Stimulated activated naive CD4-positive, alpha-beta T cell (primary cell): ENCODE measurements around the gene PHF21B.

Source experiments
- DNase-seq, 6 experiments: peaks; one replicate each; lab custom pipeline; 2025; lab: John Stamatoyannopoulos, UW

PHF21B gene

DNA sequence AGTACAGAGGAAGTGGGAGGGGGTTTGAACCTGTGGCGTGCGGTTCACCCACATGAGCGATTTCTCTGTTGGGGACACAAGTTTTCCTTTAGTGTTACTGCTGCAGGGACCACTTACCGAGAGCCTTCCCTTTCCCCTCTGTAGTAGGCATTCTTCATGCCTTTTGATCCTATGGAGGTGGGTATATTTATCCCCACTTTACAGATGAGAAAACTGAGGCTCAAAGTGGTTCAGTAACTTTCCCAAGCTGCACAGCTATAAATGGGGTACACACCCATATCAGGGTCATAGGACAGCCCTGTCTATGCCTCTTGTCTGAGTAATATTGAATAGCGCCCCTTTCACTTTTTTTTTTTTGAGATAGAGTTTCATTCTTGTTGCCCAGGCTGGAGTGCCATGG, 3.3 kb upstream of the PHF21B start:
- no peak for DNase-seq

DNA sequence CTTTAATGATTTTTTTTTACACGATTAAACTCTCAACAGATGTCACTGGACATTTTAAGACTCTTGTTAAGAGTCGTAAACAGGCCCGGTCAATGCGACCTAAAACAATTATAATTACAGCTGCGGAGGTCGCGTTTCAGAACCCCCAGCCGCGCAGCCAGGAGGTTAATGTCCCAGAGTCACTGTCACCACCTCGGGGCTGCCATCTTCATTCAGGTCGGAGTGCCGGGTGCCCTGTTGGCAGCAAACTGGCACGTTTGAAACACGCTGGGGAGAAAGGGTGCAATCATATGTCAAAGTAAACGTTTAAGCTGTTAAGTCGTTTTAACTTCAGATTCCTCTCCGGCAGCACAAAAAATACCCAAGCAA, 711 bp upstream of the PHF21B start:
- no peak for DNase-seq

DNA sequence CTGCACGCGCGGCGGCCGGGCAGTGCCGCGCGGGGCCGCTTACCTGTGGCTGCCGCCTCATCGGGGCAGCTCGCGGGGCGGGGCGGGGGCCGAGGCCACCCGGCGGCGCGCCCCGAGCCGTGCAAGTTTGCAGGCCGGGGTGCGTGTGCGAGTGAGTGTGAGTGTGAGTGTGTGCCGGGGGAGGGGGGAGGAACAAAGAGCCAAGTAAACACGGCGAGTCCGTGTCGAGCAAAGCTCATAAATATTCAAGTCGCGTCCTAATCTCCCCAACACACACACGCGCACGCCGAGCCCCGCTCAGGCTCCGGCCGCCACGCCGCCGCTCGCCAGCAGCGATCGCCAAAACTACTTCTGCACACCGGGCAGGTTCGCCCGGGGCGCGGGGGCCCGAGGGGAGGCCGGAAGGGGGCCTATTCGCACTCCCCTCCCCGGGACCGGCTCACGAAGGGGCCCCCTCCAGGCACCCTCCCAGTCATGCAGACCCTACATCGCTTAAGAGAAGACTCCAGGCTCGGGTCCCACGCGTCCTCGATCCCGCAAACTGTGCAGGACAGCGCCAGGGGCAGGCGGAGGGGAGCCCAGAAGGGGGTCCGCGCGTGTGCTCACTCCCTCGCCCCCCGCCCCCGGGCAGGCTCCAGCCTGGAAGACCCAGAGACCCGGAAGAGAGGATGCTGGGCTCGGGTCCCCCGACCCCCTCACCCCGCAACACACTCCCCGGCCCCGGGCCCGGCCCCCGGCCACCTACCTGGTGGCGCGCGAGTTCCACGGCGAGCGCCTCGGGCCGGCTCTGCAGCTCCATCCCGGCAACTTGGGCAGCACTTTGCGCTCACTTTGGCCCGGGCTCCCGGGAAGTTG, 827 bp downstream of the PHF21B start:
- DNase-seq = no peak

DNA sequence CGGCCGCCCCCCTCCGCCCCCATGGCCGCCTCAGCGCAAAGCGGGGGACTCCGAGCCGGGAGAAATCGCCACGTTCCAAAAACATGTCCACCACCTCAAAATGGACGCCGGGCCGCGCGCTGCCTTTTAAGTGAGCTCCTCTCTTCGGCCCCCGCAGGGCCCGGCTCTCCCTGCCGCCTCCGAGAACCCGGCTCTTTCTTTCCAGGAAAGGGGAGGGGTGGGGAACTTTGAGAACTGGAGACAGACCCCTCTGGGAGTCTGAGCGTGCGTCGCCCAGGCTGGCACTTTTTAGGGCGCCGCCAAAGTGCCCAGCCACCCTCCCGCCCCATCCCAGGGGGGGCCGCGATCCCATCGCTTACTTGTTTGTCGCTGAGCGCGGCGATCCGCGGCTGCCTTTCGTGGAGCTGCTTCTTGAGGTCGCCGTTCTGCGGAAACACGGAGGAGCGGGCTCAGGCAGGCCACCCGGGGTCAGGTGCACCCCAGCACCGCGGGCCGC, 1.6 kb downstream of the PHF21B start:
- DNase-seq = no peak

DNA sequence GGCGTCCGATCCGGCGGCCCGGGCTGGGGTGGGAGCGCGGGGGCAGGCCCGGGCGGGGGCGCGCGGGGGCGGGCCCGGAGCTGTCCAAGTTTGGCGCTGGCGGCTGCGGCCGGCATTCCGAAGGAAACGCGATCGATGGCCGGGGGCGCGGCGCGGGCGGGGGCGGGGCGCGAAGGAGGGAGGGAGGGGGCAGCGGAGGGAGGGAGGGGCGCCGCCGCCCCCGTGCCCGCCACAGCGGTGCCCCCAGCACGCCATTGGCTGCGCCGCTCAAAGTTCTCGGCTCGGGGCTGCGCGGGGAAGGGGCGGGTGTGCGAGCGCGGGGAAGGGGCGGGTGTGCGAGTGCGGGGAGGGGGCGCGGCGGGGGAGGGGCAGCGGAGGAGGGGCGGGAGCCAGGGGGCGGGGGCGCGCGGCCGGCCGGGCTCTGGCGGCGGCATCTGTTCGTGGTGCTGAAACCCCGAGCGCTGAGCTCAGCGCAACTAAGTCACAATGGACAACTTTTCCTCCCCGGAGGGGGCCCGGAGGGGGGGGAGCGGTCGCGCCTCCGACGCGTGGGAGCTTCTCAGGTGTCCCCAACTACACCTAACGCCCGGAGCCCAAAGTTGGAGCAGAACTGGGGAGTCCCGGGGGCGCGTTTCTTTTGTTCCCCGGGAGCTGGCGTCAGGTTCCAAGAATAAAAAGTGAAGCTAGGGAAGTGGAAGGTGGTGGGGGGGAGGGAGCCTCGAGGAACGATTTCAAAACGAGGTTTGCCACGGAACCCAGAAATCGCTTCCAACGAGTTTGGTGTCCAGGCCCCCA, 2.2 kb downstream of the PHF21B start:
- DNase-seq = no peak

DNA sequence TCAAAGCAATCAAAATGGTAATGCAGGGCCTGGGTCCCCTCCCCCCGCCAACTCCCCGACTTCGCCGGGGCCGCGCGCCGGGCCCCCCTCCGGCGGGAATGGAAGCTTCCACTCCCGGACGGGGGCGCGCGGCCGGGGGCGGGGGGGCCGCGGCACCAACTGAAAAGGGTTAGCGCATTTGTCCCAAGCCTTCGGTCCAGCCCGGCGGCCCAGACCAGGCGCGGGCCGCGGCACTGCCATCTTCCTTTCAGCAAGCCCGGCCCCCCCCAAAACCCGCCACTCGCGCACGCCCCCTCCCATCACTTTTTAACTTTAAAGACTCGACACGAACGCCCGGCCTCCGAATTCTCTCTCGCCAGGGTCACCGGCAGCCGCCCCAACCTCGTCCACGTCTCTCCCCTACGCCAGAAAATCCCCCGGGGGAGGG, 2.8 kb downstream of the PHF21B start:
- DNase-seq = no peak

DNA sequence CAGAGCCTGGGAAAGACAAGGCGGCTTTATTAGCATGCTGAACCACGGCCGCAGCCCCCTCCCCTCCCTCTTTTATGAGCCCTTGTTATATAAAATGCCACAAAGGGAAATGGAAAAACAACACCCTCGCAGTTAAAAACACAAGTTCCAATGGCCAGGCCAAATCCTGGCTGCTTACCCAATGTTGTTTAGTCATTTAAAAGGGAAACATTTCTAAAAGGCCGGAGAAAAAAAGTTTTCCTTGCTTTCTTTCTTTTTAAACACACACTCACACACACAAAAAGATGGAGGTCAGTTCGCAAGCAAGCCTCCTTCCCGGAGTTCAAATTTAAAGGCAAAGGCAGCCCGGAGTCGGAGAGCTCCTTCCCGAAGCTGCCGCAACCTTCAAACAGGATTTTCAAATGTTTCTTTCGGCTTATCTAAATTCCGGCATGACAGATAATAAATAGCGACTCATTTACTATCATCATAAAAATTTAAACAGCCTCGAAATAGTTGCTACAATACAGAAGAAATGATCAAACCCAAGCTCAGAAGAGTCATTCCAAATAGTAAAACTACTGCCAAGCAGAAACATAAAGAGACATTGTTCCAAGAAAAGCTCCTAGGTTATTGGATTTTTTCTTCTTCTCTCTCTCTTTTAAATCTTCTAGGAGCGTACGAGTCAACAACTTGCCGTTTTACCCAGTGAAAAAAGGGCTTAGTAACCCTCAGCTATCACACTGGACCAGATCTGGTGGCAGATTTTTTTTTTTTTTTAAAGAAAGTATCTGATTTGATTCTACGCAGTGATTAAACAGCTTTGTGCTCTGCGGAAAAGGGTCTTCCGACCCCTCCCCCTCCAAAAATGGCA, 3.5 kb downstream of the PHF21B start:
- DNase-seq = no peak

DNA sequence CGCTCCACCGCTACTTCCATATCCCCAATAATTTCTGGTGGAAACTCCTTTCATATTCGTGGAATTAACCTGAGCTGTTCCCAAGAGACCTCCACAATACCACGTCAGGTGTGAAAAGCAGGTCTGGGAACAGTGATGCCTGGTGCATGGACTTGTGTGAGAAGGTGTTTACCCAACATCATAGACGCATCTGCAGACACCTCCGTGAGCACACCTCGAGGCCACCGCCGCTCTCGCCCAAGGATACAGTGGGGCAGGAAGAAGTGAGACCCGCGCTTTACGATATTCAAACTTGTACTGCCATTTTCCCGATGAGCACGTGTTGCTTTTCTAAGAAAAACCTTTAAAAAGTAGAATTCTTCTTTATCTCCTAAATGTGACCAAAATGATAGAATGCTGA, 8.2 kb downstream of the PHF21B start:
- no peak for DNase-seq

DNA sequence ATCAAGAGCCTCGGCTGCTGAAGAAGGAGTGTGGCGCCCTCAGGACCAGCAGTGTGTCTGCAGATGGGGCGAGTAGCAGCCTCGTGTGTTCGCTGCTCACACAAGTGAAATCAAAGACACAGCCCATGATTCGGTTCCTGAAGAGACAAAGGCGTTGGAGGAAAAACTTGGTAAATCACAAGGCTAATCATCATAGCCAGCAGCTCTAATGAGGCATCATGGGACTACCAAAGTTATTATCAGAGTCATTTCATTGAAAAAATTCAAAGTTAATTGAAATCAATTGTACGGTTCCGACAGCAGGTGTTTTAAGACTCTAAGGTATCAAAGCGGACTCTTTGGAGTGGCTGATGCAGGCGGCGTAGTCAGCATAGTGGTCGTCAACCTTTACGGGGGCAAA, 9.5 kb downstream of the PHF21B start:
- no peak for DNase-seq

DNA sequence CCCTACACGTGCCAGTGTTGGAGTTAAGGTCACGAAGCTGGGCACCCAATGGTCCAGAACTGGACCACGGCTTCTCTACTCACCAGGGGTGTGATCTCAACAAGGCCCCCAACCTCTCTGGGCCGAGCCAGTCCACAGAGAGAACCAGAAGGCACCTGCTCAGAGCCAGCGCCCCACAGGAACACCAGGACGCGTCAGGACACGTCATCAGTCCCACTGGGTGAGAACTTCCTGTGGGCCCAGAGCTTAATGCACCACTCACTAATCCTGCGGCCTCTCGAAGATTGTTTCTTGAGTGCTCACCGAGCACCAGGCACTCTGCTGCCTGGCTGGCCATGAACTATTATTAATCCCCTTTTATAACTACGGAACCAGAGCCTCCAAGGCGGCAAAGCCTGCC, 10.1 kb downstream of the PHF21B start:
- DNase-seq = no peak

DNA sequence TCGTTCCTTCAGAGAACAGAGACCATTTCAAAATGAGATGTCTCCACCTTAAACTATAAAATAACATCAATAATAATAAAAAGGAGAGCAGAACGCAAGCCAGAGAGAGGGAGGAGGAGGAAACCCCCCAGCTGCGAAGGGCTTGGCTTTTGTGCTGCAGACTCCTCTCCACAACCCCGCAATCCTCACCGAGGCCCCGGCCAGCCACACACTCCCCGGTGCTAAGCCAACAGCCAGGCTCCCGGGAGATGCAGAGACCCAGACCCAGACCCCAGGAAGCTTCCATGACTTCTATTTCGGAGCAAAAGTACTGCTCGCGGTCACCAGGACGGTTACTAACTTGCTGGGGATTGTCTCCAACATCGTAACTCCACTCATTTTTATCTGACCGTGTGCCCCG, 10.6 kb downstream of the PHF21B start:
- no peak for DNase-seq

DNA sequence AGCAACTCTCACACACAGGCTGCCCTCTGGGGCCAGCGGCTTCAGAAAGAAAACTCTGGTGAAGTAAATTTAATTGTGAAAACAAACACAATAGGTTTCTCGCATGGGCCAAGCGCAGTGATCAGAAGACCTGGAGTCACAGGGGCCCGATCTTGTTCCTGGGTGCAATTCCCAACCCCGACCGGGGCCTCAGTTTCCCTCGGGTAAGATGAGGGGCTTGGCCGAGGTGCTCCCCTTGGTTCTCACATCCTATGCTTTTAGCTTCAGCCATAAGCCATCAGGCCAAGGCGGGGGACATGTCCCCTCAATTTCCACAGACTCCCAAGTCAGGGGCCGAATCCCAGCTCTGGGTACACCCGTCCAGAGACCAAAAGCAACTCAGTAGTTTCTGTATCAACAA, 11.5 kb downstream of the PHF21B start:
- DNase-seq = no peak

DNA sequence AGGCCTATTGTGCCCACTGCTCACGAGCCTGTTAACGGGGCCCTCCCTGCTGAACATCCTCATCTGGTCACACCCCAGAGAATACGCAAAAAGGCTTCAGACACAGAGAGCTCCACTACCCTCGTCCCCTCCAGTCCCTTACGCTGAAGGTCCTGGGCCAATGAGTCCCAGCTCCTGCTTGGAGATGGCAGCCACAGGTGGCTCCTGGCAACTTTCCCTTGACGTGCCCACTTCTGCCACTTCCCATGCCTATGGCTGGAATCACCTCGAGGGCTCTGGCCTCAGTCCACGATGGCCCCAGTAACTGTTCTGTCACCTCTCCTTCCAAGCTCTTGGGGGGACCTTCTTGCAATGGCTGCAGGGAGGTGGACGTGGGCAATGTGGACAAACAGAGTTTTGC, 12.7 kb downstream of the PHF21B start:
- DNase-seq = no peak

DNA sequence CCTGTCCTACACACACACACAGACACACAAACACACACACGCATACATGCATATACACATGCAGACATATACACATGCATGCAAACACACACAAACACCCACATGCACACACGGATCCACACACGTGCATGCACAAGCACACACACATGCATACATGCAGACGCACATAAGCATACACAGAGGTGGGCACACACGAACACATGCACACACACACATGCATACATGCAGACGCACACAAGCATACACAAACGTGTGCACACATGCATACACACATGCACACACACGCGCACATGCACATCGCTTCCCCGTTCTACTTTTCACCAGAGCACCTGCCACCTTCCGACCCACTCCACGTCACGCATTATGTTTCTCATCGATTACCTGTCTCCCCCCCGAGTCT, 13.2 kb downstream of the PHF21B start:
- no peak for DNase-seq

DNA sequence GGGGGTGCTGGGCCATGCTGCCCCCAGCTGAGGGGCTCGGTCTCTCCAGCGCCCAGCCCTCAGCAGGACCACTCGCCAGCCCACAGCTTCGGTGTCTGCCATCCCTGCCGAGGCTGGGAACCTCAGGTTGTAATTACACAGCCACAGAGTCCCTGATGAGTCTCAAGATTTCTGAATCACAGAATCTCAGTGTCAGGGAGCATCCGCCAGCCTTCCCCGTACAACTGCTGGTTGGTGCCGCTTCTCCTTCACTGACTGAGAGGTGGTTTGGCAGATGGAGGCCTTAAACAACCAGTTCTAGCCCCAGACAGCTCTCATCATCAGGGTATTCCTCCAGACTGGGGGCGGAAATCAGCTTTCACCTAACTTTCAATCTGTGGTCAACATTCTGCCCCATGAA, 13.7 kb downstream of the PHF21B start:
- no peak for DNase-seq

DNA sequence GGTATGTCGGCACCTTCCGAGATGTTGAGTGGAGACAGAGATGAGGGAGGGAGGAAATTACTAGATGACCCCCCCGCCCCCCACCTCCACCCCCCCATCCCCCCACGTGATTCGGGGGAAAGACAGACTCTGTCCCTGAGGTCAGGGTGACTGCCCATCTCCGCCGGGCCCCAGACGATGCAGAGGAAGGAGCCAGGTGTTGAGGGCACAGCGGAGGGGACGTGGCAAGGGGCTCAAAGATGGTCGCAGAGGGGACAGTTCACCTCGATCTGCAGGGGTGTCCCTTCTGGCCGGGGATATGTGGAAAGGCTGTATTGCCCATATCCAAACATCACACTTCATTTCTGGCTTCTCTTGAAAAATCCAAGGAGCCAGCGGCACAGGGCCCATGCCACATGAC, 14.1 kb downstream of the PHF21B start:
- DNase-seq = no peak

DNA sequence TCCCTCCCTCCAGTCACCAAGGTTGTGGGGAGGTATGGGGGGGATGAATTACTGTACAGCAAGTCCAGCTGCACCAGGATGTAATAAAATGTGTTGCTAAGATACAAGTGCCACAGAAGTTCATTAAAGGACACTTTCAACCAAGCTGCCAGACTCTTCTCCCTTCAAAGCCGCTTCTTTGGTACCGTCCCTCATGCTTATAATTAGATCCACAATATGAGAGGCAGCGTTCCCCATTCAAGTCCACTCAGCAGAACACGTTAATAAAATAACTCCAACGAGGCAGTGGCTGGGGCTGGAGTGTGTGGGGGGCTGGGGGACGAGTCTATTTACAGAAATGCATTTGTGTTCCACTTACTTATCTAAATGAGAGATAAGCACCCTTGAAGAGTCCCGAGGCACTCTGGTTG, 14.7 kb downstream of the PHF21B start:
- no peak for DNase-seq

DNA sequence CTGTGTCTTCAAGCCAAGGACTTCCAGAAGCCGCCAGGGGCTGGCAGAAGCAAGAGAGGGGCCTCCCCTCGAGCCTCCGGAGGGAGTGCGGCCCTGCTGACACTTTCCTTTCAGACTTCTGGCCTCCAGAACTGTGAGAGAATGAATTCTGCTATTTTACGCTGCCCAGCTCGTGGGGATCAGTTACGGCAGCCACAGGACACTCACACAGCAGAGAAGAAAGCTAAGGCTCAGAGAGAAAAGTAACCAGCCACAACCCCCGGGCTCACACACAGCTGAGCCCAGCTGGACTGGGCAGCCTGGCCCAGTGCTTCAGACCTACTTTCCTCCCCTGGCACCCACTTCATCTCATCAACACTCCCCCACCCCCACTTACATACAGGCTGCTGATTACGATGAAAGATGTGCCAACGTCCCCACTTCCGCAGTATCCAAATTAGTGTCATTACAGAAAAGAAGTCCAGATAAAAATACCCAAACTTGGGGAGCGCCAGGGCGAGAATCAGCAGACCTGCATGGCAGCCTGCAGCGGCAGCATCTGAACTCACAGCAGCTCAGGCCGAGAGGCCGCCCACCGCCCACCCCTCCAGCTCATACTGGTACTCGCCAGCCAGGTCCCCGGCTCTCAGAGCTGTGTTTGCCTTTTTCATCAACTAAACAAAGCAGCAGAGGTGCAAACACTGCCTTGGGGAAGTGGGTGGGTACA, 15.3 kb downstream of the PHF21B start:
- no peak for DNase-seq

DNA sequence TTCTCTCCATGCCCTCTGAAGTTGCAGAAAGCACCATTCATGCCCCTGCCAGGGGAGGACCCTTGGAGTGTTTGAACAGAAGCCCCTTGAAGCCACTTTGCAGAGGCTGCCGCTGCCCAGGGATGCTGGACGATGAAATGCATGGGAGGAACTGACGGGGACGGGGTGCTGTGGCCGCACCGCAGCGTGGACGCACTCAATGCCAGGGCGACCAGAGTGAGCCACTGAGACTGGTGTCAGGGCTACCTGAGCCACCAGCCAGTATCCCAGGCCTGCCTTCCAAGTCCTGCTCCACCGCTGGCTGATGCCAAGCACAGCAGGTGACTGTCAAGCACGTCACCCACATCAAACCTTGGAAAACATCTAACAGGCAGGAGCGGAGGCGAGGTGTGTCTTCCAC, 17.6 kb downstream of the PHF21B start:
- no peak for DNase-seq

DNA sequence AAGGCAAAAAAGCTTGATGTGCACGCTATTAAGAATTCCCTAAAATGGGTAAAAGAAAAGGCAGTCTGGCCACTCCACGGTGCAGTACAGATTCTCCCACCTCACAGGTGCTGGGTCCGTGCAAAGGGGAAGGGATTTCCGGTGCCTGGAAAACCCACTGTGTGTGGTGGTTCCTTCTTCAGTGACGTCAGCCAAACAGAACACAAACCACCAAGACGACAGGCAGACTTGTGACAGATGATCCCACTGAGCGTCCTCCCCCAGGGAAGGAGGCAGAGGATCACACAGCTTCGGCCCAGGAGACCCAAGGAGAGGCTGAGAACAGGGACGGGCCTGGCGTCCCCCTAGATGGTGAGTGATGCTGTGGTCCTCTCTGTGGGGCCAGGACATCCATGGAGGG, 18.6 kb downstream of the PHF21B start:
- DNase-seq = no peak

DNA sequence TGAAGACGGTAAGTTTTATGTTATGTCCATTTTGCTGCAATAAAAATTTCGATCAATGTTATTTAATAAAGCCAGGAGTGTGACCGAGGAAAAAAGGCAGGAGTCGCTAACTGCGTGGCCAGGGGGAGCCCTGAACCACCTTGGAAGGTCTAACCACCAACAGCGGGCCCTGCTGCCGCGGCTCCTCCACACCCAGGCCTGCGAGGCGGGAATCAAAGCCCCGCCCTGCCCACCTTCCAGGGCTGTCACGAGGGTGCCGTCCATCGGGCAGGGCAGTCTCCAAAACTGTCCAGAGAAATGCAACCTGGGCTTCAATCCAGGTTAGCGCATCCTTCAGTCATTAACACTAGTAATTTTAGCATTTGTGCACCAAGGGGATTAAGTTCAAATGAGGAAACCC, 19.0 kb downstream of the PHF21B start:
- no peak for DNase-seq

DNA sequence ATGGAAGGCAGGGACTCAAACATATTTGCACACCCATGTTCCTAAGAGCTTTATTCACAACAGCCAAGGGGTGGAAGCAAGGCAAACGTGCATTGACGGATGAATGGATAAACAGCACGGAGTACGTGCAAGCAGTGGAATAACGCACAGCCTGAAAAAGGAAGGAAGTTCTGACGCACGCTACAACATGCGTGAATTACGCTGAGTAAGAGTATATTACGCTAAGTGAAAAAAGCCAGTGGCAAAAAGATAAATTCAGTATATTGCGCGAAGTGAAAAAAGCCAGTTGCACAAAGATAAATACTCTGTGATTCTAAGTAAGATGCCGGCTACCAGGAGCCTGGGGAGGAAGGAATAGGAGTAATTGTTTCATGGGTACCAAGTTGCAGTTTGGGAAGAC, 19.5 kb downstream of the PHF21B start:
- DNase-seq = no peak
